Stomach (tissue), 9 donors: Measurements from ENCODE around the gene SACM1L. TPM values are rescaled to one million over a fixed set of nuclear protein-coding genes. Genes with fewer than 3 reads are reported as not detected.
"Not testable (repeated sequence)": the region's sequence is repeated elsewhere in the genome, so short reads cannot be mapped to it uniquely, and the experiment has no call there.

Source experiments
- DNase-seq, 2 donors: peaks; one replicate each; pipeline versions ENCODE4 v3.0.0 to v3.0.0-alpha.2; 2013 to 2019
- H3K27ac ChIP-seq, 5 donors: fragments of 200-600 bp in 4 of 5; sonication (generic) in 4 of 5; one replicate each; pipeline ENCODE4 v1.5.1; 2013 to 2019; ENCODE audit warnings: mild to moderate bottlenecking in 1 of 5, moderate library complexity in 1 of 5
- H3K27me3 ChIP-seq, 3 donors: fragments of 200-600 bp; sonication (generic); one replicate each; pipeline ENCODE4 v1.5.1; 2017 to 2019; ENCODE audit warnings: mixed run types in 1 of 3
- H3K36me3 ChIP-seq, 4 donors: fragments of 200-600 bp; sonication (generic); 1 replicate in 3 of 4; 2 replicates in 1 of 4; pipeline ENCODE4 v1.5.1; 2016 to 2019
- H3K4me1 ChIP-seq, 4 donors: fragments of 200-600 bp; sonication (generic); one replicate each; pipeline ENCODE4 v1.5.1; 2016 to 2019
- H3K4me3 ChIP-seq, 4 donors: fragments of 200-600 bp; sonication (generic) in 3 of 4; one replicate each; pipeline ENCODE4 v1.5.1; 2016 to 2019; ENCODE audit warnings: mild to moderate bottlenecking in 1 of 4
- H3K9me3 ChIP-seq, 4 donors: fragments of 200-600 bp; sonication (generic); one replicate each; pipeline ENCODE4 v1.5.1; 2016 to 2019
- EP300 ChIP-seq: sonication (generic); formaldehyde crosslinking; IDR thresholded peaks from one replicate; pipeline ENCODE4 v1.6.1; 2017; ENCODE audit warnings: antibody characterized with exemption
- POLR2A ChIP-seq, 4 donors: fragments of 450-650 bp; IDR thresholded peaks; one replicate each; pipeline ENCODE4 v1.6.1; 2016; ENCODE audit warnings: antibody characterized with exemption in 4 of 4, control low read depth in 2 of 4, mild to moderate bottlenecking in 1 of 4, moderate library complexity in 1 of 4
- POLR2AphosphoS5 ChIP-seq, 3 donors: sonication (generic); formaldehyde crosslinking; IDR thresholded peaks; one replicate each; pipeline ENCODE4 v1.6.1; 2016; ENCODE audit warnings: antibody characterized with exemption in 3 of 3
- WGBS, 5 donors: extraction: QIAGEN DNeasy Blood & Tissue Kit in 3 of 5; methylation state at CpG; one replicate each; pipeline versions ENCODE4 v1.1.5 to v1.1.7; 2013 to 2018; 5-methylcytosine and 5-hydroxymethylcytosine counted together
- intact Hi-C: fragments of 100-400 bp; cut with DNase I; formaldehyde crosslinking; loops from one replicate; pipeline ENCODE4 v1.15.1; 2023; ENCODE audit warnings: low total_unique reads
- polyA plus RNA-seq, 3 donors: library from polyadenylated mRNA; stranded (reverse); fragments of 200-250 nt; gene quantifications; one replicate each; pipeline ENCODE4 v1.2.3, GENCODE V29; 2013
- total RNA-seq, 5 donors: library from RNA; depleted of rRNA; stranded (reverse); fragments of >200 nt; gene quantifications; one replicate each; pipeline versions ENCODE4 v1.1.0 to v1.2.3, GENCODE V29; 2014 to 2016
- TF ChIP-seq, protein P1 (sequence below), 7 experiments: fragments of 450-650 bp in 4 of 7; fragments of 200-600 bp in 3 of 7; sonication (generic) in 3 of 7; IDR thresholded peaks; one replicate each; pipeline ENCODE4 v1.5.1; 2016 to 2019; ENCODE audit warnings: antibody characterized with exemption in 7 of 7, control low read depth in 2 of 7, mild to moderate bottlenecking in 1 of 7
- donor health status: healthy with polysubstance abuse.
- donor health status: Bipolar disorder and iron deficiency.
- donor health status: healthy.

Gene SACM1L
- total and polyA plus RNA-seq, 8 donors: 9.8 to 118 (median 30.8) TPM

- no peak for DNase-seq
- H3K27me3 ChIP-seq: no peaks in the 10 kb centered on the region
- no peaks in the 10 kb centered on the region for H3K9me3 ChIP-seq
- no peak overlapping the region for H3K4me3 ChIP-seq
- 83 to 93% (median 87%) methylated on average over 7 of the region's 7 CpGs for WGBS, 5 donors
- intact Hi-C loops: no loop called here
- H3K4me1 ChIP-seq: no peaks in the 10 kb centered on the region
- peaks cover 5 to 16% (median 15%) of the 10 kb centered on the region in 4 donors for H3K36me3 ChIP-seq
- TF ChIP-seq POLR2AphosphoS5 (IDR thresholded peaks at IDR 0.05) (no peak), POLR2A (IDR thresholded peaks at IDR 0.05) (no peak), EP300 (no peak)
- TF ChIP-seq, protein P1, sequence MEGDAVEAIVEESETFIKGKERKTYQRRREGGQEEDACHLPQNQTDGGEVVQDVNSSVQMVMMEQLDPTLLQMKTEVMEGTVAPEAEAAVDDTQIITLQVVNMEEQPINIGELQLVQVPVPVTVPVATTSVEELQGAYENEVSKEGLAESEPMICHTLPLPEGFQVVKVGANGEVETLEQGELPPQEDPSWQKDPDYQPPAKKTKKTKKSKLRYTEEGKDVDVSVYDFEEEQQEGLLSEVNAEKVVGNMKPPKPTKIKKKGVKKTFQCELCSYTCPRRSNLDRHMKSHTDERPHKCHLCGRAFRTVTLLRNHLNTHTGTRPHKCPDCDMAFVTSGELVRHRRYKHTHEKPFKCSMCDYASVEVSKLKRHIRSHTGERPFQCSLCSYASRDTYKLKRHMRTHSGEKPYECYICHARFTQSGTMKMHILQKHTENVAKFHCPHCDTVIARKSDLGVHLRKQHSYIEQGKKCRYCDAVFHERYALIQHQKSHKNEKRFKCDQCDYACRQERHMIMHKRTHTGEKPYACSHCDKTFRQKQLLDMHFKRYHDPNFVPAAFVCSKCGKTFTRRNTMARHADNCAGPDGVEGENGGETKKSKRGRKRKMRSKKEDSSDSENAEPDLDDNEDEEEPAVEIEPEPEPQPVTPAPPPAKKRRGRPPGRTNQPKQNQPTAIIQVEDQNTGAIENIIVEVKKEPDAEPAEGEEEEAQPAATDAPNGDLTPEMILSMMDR (IDR thresholded peaks at IDR 0.05): no peak
- no peak overlapping the region for H3K27ac ChIP-seq
Observed at GRCh38 chr3:45751537-45752242, 62.5 kb downstream of the SACM1L start.

DNA sequence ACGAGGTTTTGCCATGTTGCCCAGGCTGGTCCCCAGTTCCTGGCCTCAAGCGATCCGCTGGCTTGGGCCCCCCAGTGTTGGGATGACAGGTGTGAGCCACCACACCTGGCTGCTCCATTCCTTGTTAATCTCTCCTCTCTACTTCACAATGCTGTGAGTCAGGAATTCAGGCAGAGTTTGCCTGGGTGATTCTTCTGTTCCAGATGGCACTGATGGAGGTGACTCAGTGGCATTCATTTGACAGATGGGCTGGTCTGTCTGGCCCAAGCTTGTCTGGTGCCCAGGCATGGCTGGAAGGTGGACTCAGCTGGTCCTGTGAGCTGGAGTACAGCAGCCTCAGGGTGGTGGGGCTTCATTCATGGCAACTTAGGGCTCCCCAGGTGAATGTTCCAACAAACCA, 63.9 kb downstream of the SACM1L start:
- H3K27ac ChIP-seq: no peak overlapping the region
- no peak overlapping the region for H3K4me3 ChIP-seq
- TF ChIP-seq EP300 (no peak), POLR2A (IDR thresholded peaks at IDR 0.05) (no peak)
- TF ChIP-seq, protein P1 (IDR thresholded peaks at IDR 0.05): no peak
- 88 to 100% (median 94%) methylated on average over 3 of the region's 3 CpGs for WGBS, 5 donors
- intact Hi-C loops: no loop called here
- no peak for DNase-seq
- H3K4me1 ChIP-seq: no peaks in the 10 kb centered on the region
- no peaks in the 10 kb centered on the region for H3K27me3 ChIP-seq
- no peaks in the 10 kb centered on the region for H3K9me3 ChIP-seq
- H3K36me3 ChIP-seq: peaks cover 0 to 2% (median 1%) of the 10 kb centered on the region in 4 donors

- Histone ChIP-seq H3K27ac (no peak overlapping the region), H3K9me3 (no peaks in the 10 kb centered on the region), H3K36me3 (no peaks in the 10 kb centered on the region), H3K4me3 (no peak overlapping the region), H3K4me1 (no peaks in the 10 kb centered on the region), H3K27me3 (peaks cover 0 to 9% (median 0%) of the 10 kb centered on the region in 3 donors)
- TF ChIP-seq EP300: no peak
- TF ChIP-seq POLR2AphosphoS5 (IDR thresholded peaks at IDR 0.05): no peak
- TF ChIP-seq, protein P1 (IDR thresholded peaks at IDR 0.05): no peak
- no peak for TF ChIP-seq POLR2A (IDR thresholded peaks at IDR 0.05)
- DNase-seq: no peak
- 95 to 97% (median 96%) methylated on average over 7 of the region's 7 CpGs for WGBS, 5 donors
- intact Hi-C loops: no loop called here
Observed at GRCh38 chr3:45754461-45754860, 65.3 kb downstream of the SACM1L start.

GRCh38 chr3:45756055-45756454, 66.9 kb downstream of the SACM1L start:
- WGBS, 5 donors: 52 to 69% (median 56%) methylated on average over 6 of the region's 6 CpGs
- intact Hi-C loops: no loop called here
- DNase-seq: no peak

DNA sequence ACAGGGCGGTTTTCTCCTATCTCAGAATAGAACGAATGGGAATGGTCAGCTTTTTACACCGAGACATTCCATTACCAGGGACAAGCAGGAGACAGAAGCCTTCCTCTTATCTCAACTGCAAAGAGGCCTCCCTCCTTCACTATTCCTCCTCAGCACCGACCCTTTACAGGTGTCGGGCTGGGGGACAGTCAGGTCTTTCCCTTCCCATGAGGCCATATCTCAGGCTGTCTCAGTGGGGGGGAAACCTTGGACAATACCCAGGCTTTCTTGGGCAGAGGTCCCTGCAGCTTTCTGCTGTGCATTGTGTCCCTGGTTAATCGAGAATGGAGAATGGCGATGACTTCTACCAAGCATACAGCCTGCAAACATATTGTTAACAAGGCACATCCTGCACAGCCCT, 67.9 kb downstream of the SACM1L start:
- H3K4me3 ChIP-seq, H3K9me3 ChIP-seq, intact Hi-C loops, H3K36me3 ChIP-seq, H3K27ac ChIP-seq, DNase-seq: not testable (repeated sequence)
- Histone ChIP-seq H3K27me3 (peaks cover 0 to 14% (median 0%) of the 10 kb centered on the region in 3 donors), H3K4me1 (peaks cover 0 to 10% (median 6%) of the 10 kb centered on the region in 4 donors)
- 31 to 59% (median 38%) methylated on average over 6 to 7 of the region's 7 CpGs for WGBS, 5 donors

More at GRCh38 chr3:45756055-45756454, 66.9 kb downstream of the SACM1L start:
- no peak overlapping the region for H3K4me3 ChIP-seq
- TF ChIP-seq POLR2AphosphoS5 (IDR thresholded peaks at IDR 0.05) (no peak), EP300 (no peak)
- no peaks in the 10 kb centered on the region for H3K9me3 ChIP-seq
- H3K4me1 ChIP-seq: peaks cover 0 to under 1% (median 0%) of the 10 kb centered on the region in 4 donors
- H3K27me3 ChIP-seq: peaks cover 0 to 14% (median 0%) of the 10 kb centered on the region in 3 donors
- no peak overlapping the region for H3K27ac ChIP-seq
- no peaks in the 10 kb centered on the region for H3K36me3 ChIP-seq
